GM18868 (cell line): ENCODE data around the gene CLIC2.

Experiments
- ATAC-seq: cut with Tn5 transposase; IDR thresholded peaks from one replicate; pipeline ENCODE4 v1.9.1; 2021; ENCODE audit warnings: mild to moderate bottlenecking, moderate library complexity; ENCODE audit not compliant: unreplicated experiment

Gene CLIC2

GRCh38 chrX:155263854-155264628, 70.4 kb downstream of the CLIC2 start, which contains the start of gene RAB39B:
RAB39B (minus strand) TSS chrX:155264491; CDS start chrX:155264288, 203 bp downstream.
- peak; percentile 95 for ATAC-seq

- no peak for ATAC-seq
These were observed 71.3 kb downstream of the CLIC2 start for GRCh38 chrX:155262970-155263754.

- no peak for ATAC-seq
These were observed 74.7 kb downstream of the CLIC2 start for GRCh38 chrX:155259752-155260151.

- no peak for ATAC-seq
These were observed 83.0 kb downstream of the CLIC2 start for GRCh38 chrX:155251391-155251790.

GRCh38 chrX:155247497-155247896, 86.9 kb downstream of the CLIC2 start:
- no peak for ATAC-seq

GRCh38 chrX:155246748-155247147, 87.7 kb downstream of the CLIC2 start:
- ATAC-seq, result no peak

- ATAC-seq, result no peak
These were observed 92.1 kb downstream of the CLIC2 start for GRCh38 chrX:155242300-155242699.

GRCh38 chrX:155237719-155238118, 96.7 kb downstream of the CLIC2 start:
- ATAC-seq, result no peak

GRCh38 chrX:155235891-155236290, 98.5 kb downstream of the CLIC2 start:
- no peak for ATAC-seq

- peak; percentile 88 for ATAC-seq
These were observed 103.3 kb downstream of the CLIC2 start for GRCh38 chrX:155231163-155231562.
